GM18907 (cell line): ENCODE results near the gene MYO9B.
A peak's percentile ranks its signal among the peaks of the same experiment; 100 is the strongest.

Experiments used
- ATAC-seq: cut with Tn5 transposase; IDR thresholded peaks from one replicate; pipeline ENCODE4 v1.9.1; 2021; ENCODE audit warnings: mild to moderate bottlenecking, moderate library complexity; ENCODE audit not compliant: unreplicated experiment

Gene MYO9B

GRCh38 chr19:17075035-17075863, at the start of gene MYO9B, which contains the start of gene HAUS8:
TSS of gene MYO9B (plus strand) at chr19:17075777. CDS start at chr19:17101718, 25,941 bp downstream.
TSS of gene HAUS8 (minus strand) at chr19:17075452. CDS start at chr19:17075422, 30 bp downstream.
- ATAC-seq = peak; percentile 79

- no peak for ATAC-seq
These were observed 49.5 kb upstream of the MYO9B start for GRCh38 chr19:17025991-17026658.

- ATAC-seq = no peak
These were observed 48.7 kb upstream of the MYO9B start, which contains the start of gene CPAMD8 for GRCh38 chr19:17026706-17027534. TSS of gene CPAMD8 (minus strand) at chr19:17026810. CDS start at chr19:17026642, 168 bp downstream.

DNA sequence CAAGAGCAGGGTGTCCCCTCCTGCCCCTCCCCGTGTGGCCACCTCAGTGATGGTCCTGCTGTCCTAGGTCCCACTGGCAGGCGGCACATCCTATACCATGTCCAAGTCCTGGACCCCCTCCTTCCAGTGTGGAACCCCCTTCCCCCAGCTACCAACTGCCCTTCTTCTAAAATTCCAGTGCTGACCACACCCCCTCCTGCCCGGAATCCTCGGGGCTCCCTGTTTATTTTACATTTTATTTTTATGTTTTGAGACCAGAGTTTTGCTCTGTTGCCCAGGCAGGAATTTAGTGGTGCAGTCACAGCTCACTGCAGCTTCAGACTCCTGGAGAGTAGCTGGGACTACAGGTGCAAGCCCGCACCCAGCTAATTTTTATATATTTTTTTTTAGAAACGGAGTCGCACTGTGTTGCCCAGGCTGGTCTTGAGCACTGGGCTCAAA, 48.0 kb upstream of the MYO9B start:
- no peak for ATAC-seq

GRCh38 chr19:17031741-17032140, 43.8 kb upstream of the MYO9B start:
- ATAC-seq = no peak

GRCh38 chr19:17035842-17036424, 39.6 kb upstream of the MYO9B start:
- ATAC-seq = no peak

GRCh38 chr19:17036640-17037039, 38.9 kb upstream of the MYO9B start:
- no peak for ATAC-seq

DNA sequence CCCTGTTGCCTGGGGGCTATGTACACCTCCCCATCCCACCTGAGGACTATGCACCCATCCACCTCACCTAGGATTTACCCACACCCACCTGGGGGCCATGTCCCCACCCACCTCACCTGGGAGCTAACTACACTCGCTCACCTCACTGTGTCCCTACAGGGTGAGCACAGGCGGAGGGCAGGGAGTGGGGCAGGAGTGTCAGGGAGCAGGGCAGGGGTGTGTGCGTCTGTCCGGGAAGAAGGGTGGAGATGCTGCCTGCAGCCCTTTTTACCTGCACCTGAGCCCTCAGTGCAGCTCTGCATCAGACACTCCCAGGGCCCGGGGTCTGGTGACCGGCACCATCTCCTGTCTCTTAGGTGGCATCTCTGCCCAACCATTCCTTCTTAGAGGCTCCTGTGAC, 38.4 kb upstream of the MYO9B start:
- no peak for ATAC-seq

DNA sequence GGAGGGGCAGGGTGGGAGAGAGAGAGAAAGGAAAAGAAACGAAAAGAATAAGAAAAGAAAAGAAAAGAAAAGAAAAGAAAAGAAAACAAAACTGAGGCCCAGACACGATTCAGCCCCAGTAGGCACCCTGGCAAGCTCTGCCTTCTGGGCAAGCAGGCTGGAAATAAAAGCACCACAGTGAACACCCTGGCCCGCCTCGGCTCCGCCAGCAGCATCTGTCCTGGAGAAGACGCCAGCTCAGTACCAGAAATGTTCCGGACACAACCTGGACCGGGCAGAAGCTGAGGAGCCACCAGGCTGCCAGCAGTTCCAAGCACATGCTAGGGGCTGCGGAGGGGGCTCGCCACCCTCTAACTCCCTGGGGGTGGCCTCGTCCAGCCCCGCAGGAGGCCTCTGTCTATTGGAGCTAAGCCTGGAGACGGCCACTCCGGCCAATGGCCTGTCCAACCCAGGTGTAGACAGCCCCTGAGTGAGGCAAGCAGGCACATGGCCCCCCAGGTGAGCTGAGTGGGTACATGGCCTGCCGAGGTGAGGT, 37.5 kb upstream of the MYO9B start:
- no peak for ATAC-seq

DNA sequence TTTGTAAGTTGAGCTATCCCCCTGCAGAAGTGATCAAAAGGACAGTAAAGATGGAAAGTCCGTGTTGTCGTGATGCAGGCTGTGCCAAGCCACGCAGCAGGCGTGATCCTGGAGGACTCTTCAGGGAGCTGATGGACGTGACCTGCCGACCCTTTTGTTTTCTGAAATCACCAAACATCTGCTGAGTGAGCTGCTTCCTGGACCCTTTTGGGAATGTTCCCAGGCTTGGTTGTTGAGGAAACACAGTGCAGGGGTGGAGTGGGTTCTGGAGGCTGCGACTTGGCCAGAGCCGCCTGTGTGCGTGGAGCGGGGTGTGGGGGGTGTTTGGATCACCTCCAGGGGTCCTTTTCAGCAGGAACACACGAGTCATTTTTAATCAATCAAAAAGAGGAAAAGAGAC, 33.6 kb upstream of the MYO9B start:
- no peak for ATAC-seq

DNA sequence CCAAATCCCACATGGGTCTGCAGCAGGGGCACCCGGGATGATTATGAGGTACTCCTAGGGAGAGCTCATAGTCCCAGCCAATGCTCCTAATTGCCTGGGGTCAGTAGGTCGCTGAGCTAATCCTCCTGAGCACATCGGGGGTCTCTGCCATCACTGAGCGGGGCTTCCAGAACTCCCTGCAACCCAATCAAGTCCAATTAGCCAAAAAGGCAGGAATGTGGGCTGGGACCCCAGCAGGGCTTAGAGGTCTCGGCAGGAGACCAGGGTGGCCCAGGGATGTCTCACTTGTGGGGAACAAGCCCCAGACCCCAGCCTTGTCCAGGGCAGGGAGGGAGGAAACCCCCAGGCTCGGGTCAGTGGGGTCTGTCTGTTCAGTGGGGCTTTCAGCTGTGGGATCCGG, 31.8 kb upstream of the MYO9B start:
- ATAC-seq = no peak

DNA sequence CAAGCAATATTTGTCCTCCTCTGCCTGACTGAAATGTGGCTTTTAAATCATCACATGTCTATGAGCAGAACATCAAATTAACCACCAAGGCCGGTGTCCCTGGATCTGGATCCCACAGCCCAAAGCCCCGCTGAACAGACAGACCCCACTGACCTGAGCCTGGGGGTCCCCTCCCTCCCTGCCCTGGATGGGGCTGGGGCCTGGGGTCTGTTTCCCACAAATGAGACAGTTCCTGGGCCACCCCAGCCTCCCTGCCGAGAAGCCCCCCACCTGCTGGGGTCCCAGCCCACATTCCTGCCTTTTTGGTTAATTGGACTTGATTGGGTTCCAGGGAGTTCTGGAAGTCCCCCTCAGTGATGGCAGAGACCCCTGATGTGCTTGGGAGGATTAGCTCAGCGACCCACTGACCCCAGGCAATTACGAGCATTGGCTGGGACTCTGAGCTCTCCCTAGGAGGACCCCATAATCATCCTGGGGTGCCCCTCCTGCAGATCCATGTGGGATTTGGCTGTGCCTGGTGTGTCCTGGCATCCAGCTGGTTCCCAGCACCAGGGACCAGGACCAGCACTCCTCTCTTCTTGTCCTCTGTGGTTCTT, 29.6 kb upstream of the MYO9B start:
- no peak for ATAC-seq

DNA sequence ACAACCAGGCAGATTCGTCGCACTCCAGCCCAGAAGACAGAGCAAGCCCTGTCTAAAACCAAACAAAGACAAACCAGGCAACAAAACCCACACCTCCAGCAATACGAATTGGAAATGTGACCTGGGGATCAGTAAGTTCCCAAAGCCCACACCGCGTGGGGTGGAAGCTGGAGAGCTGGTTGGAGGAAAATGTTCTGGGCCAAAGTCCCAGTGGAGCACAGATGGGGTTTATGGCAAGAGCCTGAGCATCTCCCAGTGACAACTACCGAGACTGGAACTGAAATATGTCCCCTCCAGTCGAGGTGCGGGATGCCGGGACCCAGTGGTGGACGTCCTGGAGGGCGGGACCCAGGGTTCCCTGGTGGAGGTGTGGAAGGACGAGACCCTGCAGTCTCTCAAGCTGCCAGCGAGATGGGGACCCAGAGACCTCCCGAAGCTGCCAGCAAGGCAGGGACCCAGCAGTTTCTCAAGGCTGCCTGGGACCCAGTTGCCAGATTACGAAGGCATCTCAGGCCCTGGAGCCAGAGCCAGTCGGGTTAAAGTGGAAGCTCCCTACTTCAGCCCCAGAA, 26.6 kb upstream of the MYO9B start:
- no peak for ATAC-seq

- ATAC-seq = no peak
These were observed 25.8 kb upstream of the MYO9B start for GRCh38 chr19:17049711-17050280.

GRCh38 chr19:17052439-17052838, 23.1 kb upstream of the MYO9B start:
- ATAC-seq = no peak

DNA sequence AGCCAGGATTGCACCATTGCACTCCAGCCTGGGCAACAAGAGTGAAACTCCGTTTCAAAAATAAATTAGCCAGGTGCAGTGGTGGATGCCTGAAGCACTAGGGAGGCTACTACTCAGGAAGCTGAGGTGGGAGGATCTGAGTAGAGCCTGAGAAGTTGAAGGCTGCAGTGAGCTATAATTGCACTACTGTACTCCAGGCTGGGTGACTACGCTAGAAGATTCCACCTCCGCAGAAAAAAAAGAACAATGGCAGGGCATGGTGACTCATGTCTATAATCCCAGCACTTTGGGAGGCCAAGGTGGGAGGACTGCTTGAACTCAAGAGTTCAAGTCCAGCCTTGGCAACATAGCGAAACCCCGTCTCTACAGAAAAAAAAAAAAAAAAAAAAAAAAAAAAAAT, 20.8 kb upstream of the MYO9B start:
- ATAC-seq = no peak

GRCh38 chr19:17055636-17056035, 19.9 kb upstream of the MYO9B start:
- ATAC-seq = no peak

DNA sequence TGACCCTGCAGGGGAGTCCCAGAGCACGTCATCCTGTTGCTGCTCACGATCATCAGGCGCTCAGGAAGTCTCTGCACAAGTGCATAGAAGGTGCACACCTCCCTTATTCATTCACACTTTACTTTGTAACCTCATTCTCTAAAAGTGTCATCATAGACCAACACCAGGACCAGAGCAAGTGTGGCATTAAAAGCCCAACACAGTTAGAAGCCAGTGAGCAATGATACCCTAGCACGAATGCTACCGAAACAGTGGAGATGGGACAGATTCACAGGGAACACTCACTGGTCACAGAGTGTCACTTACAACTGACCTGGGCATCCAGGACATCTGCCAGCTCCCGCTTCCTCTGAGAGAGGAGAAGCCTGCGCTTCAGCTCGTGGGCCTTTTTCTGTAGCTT, 17.3 kb upstream of the MYO9B start:
- ATAC-seq = no peak

DNA sequence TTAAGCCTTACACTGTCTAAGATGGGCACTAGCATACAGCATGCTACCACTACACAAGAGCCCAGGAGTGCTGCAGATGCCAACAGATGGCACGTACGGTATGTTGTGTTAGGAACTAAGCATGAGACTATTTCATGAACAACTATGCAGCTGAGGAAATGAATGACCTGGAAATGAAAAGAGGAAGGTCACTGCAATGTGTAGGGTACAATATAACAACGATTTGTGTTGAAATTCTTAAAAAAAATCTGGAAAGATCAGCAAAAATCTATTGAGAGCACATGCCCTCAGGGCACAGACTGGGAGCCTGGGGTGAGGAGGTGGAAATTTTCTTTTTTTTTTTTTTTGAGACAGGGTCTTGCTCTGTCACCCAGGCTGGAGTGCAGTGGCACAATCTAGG, 14.8 kb upstream of the MYO9B start:
- no peak for ATAC-seq

- no peak for ATAC-seq
These were observed 14.4 kb upstream of the MYO9B start for GRCh38 chr19:17061205-17061604.
